ENCODE measurements around the gene PACRG. TPM values are rescaled to one million over a fixed set of nuclear protein-coding genes. Genes with fewer than 3 reads are reported as not detected.

PACRG gene
- total RNA-seq, 1 experiment from 2014 or later: 0.44 TPM

GRCh38 chr6:163099621-163100171 is 371.9 kb downstream of the PACRG start (continued):
- TF ChIP-seq, protein P1, sequence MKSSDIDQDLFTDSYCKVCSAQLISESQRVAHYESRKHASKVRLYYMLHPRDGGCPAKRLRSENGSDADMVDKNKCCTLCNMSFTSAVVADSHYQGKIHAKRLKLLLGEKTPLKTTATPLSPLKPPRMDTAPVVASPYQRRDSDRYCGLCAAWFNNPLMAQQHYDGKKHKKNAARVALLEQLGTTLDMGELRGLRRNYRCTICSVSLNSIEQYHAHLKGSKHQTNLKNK (CRISPR knock-in tag; IDR thresholded peaks at IDR 0.05): peak; percentile 75; the same call in 1 of the 2 replicates
- TF ChIP-seq USF2 (CRISPR knock-in tag; IDR thresholded peaks at IDR 0.05) (peak; percentile 66), FOXJ3 (CRISPR knock-in tag; IDR thresholded peaks at IDR 0.05; ENCODE audit: borderline replicate concordance) (no peak), ZBTB21 (CRISPR knock-in tag; IDR thresholded peaks at IDR 0.05; ENCODE audit: borderline replicate concordance) (0 out of 2 replicates have a peak, but pooled peaks have one; percentile 62), ZNF138 (CRISPR knock-in tag; conservative IDR thresholded peaks at IDR 0.05) (peak; percentile 70; the same call in 1 of the 2 replicates), TCF7 (CRISPR knock-in tag; IDR thresholded peaks at IDR 0.05; ENCODE audit: low read depth) (no peak), TEAD1 (CRISPR knock-in tag; IDR thresholded peaks at IDR 0.05) (peak; percentile 47; the same call in 1 of the 2 replicates), E2F5 (CRISPR knock-in tag; IDR thresholded peaks at IDR 0.05) (no peak; the same call in 1 of the 2 replicates), SP1 (CRISPR knock-in tag; conservative IDR thresholded peaks at IDR 0.05) (peak; percentile 54; the same call in 1 of the 2 replicates), NFE2L1 (CRISPR knock-in tag; IDR thresholded peaks at IDR 0.05) (peak; percentile 67; the same call in 1 of the 2 replicates), ZBTB43 (CRISPR knock-in tag; IDR thresholded peaks at IDR 0.05) (peak; percentile 91), FOXP1 (CRISPR knock-in tag; IDR thresholded peaks at IDR 0.05; ENCODE audit: borderline replicate concordance) (0 out of 2 replicates have a peak, but pooled peaks have one; percentile 48)
- TF ChIP-seq, protein P2, sequence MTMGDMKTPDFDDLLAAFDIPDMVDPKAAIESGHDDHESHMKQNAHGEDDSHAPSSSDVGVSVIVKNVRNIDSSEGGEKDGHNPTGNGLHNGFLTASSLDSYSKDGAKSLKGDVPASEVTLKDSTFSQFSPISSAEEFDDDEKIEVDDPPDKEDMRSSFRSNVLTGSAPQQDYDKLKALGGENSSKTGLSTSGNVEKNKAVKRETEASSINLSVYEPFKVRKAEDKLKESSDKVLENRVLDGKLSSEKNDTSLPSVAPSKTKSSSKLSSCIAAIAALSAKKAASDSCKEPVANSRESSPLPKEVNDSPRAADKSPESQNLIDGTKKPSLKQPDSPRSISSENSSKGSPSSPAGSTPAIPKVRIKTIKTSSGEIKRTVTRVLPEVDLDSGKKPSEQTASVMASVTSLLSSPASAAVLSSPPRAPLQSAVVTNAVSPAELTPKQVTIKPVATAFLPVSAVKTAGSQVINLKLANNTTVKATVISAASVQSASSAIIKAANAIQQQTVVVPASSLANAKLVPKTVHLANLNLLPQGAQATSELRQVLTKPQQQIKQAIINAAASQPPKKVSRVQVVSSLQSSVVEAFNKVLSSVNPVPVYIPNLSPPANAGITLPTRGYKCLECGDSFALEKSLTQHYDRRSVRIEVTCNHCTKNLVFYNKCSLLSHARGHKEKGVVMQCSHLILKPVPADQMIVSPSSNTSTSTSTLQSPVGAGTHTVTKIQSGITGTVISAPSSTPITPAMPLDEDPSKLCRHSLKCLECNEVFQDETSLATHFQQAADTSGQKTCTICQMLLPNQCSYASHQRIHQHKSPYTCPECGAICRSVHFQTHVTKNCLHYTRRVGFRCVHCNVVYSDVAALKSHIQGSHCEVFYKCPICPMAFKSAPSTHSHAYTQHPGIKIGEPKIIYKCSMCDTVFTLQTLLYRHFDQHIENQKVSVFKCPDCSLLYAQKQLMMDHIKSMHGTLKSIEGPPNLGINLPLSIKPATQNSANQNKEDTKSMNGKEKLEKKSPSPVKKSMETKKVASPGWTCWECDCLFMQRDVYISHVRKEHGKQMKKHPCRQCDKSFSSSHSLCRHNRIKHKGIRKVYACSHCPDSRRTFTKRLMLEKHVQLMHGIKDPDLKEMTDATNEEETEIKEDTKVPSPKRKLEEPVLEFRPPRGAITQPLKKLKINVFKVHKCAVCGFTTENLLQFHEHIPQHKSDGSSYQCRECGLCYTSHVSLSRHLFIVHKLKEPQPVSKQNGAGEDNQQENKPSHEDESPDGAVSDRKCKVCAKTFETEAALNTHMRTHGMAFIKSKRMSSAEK (CRISPR knock-in tag; IDR thresholded peaks at IDR 0.05; ENCODE audit: borderline replicate concordance): 0 out of 2 replicates have a peak, but pooled peaks have one; percentile 69
- TF ChIP-seq, protein P3, sequence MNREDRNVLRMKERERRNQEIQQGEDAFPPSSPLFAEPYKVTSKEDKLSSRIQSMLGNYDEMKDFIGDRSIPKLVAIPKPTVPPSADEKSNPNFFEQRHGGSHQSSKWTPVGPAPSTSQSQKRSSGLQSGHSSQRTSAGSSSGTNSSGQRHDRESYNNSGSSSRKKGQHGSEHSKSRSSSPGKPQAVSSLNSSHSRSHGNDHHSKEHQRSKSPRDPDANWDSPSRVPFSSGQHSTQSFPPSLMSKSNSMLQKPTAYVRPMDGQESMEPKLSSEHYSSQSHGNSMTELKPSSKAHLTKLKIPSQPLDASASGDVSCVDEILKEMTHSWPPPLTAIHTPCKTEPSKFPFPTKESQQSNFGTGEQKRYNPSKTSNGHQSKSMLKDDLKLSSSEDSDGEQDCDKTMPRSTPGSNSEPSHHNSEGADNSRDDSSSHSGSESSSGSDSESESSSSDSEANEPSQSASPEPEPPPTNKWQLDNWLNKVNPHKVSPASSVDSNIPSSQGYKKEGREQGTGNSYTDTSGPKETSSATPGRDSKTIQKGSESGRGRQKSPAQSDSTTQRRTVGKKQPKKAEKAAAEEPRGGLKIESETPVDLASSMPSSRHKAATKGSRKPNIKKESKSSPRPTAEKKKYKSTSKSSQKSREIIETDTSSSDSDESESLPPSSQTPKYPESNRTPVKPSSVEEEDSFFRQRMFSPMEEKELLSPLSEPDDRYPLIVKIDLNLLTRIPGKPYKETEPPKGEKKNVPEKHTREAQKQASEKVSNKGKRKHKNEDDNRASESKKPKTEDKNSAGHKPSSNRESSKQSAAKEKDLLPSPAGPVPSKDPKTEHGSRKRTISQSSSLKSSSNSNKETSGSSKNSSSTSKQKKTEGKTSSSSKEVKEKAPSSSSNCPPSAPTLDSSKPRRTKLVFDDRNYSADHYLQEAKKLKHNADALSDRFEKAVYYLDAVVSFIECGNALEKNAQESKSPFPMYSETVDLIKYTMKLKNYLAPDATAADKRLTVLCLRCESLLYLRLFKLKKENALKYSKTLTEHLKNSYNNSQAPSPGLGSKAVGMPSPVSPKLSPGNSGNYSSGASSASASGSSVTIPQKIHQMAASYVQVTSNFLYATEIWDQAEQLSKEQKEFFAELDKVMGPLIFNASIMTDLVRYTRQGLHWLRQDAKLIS (CRISPR knock-in tag; IDR thresholded peaks at IDR 0.05; ENCODE audit: borderline replicate concordance): 0 out of 2 replicates have a peak, but pooled peaks have one; percentile 59
